GM10266 (cell line): ENCODE measurements around the gene MALT1.
"Not testable (repeated sequence)": the region's sequence is repeated elsewhere in the genome, so short reads cannot be mapped to it uniquely, and the experiment has no call there.

Experiments
- DNase-seq: peaks from one replicate; pipeline ENCODE4 v3.0.0; 2012; ENCODE audit errors: extremely low spot score
- CTCF ChIP-seq: IDR thresholded peaks from 2 replicates; pipeline ENCODE4 v1.5.1; 2012; ENCODE audit warnings: mild to moderate bottlenecking, low read depth; ENCODE audit not compliant: control insufficient read depth, insufficient read depth; ENCODE audit errors: missing control alignments

The MALT1 gene

GRCh38 chr18:58766164-58766563, 94.9 kb downstream of the MALT1 start:
- DNase-seq: no peak
- no peak for TF ChIP-seq CTCF

GRCh38 chr18:58766946-58767345, 95.7 kb downstream of the MALT1 start:
- DNase-seq: no peak
- no peak for TF ChIP-seq CTCF

GRCh38 chr18:58768293-58768974, 97.2 kb downstream of the MALT1 start:
- TF ChIP-seq CTCF: peak; percentile 86
- peak; percentile 75 for DNase-seq

GRCh38 chr18:58769321-58769720, 98.1 kb downstream of the MALT1 start:
- no peak for TF ChIP-seq CTCF
- DNase-seq: no peak

- DNase-seq: no peak
- TF ChIP-seq CTCF: no peak
These were observed 99.3 kb downstream of the MALT1 start for GRCh38 chr18:58770601-58771000.

GRCh38 chr18:58772161-58772560, 100.9 kb downstream of the MALT1 start:
- DNase-seq: no peak
- TF ChIP-seq CTCF: no peak

- no peak for DNase-seq
- no peak for TF ChIP-seq CTCF
These were observed 104.8 kb downstream of the MALT1 start for GRCh38 chr18:58776084-58776483.

- not testable (repeated sequence) for DNase-seq
These were observed 105.3 kb downstream of the MALT1 start for GRCh38 chr18:58776541-58776940.
